Measurements from ENCODE around the gene SLC2A11. TPM values are rescaled to one million over a fixed set of nuclear protein-coding genes. Genes with fewer than 3 reads are reported as not detected.
"Not testable (repeated sequence)": the region's sequence is repeated elsewhere in the genome, so short reads cannot be mapped to it uniquely, and the experiment has no call there.

The SLC2A11 gene
- total and polyA plus RNA-seq, 3 donors from 2014 or later: 14.3 to 22.7 (median 21.8) TPM

- H3K27me3 ChIP-seq: no peaks in the 10 kb centered on the region
- H3K9me3 ChIP-seq: no peaks in the 10 kb centered on the region
- no peak for TF ChIP-seq POLR2A (IDR thresholded peaks at IDR 0.05)
- intact Hi-C loops (cut with DNase I; ENCODE audit: low total_unique reads): no loop called here
- WGBS, 2 donors: 100% methylated on average over 4 of the region's 4 CpGs
- H3K4me1 ChIP-seq: peaks cover 12% of the 10 kb centered on the region
- H3K27ac ChIP-seq: no peak overlapping the region
- no peak overlapping the region for H3K4me3 ChIP-seq
- DNase-seq: no peak
- H3K36me3 ChIP-seq (ENCODE audit: low read depth, missing control alignments): no peaks in the 10 kb centered on the region
Observed at GRCh38 chr22:23859201-23859600, 1.5 kb downstream of the SLC2A11 start.

GRCh38 chr22:23860187-23860586, 2.5 kb downstream of the SLC2A11 start:
- H3K27ac ChIP-seq; intact Hi-C loops (cut with DNase I; ENCODE audit: low total_unique reads); H3K4me3 ChIP-seq; H3K27me3 ChIP-seq; H3K36me3 ChIP-seq (ENCODE audit: low read depth, missing control alignments); DNase-seq; H3K9me3 ChIP-seq: not testable (repeated sequence)
- peaks cover 12% of the 10 kb centered on the region for H3K4me1 ChIP-seq
- 90% methylated on average over 8 of the region's 8 CpGs for WGBS, 2 donors

GRCh38 chr22:23862103-23862502, 4.4 kb downstream of the SLC2A11 start:
- no peak overlapping the region for H3K4me3 ChIP-seq
- no peaks in the 10 kb centered on the region for H3K9me3 ChIP-seq
- peak; percentile 63 for DNase-seq
- peaks cover 7% of the 10 kb centered on the region for H3K4me1 ChIP-seq
- H3K36me3 ChIP-seq (ENCODE audit: low read depth, missing control alignments): no peaks in the 10 kb centered on the region
- intact Hi-C loops (cut with DNase I; ENCODE audit: low total_unique reads): no loop called here
- no peak overlapping the region for H3K27ac ChIP-seq
- TF ChIP-seq POLR2A (IDR thresholded peaks at IDR 0.05) (no peak), CTCF (IDR thresholded peaks at IDR 0.05) (peak; percentile 6 to 38 (median 11))
- no peaks in the 10 kb centered on the region for H3K27me3 ChIP-seq
- WGBS, 2 donors: 69 to 87% methylated on average over 3 of the region's 3 CpGs

DNA sequence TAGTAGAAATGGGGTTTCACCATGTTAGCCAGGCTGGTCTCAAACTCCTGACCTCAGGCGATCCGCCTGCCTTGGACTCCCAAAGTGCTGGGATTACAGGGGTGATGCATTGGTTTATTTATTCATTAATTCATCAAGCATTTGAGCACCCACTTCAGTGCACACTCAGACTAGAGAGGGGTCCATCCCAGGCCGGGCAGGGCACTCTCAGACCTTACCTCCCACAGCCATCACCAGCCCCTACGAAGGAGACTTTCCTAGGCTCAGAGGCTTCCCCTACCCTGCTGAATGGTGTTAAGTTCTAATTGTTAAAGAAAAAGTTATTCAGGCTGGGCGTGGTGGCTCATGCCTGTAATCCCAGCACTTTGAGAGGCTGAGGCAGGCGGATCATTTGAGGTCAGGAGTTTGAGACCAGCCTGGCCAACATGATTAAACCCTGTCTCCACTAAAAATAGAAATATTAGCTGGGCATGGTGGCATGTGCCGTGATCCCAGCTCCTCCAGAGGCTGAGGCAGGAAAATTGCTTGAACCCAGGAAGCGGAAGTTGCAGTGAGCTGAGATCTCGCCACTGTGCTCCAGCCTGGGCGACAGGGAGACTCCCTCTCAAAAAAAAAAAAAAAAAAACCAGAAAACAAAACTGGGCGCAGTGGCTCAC, 7.0 kb downstream of the SLC2A11 start:
- DNase-seq; H3K36me3 ChIP-seq (ENCODE audit: low read depth, missing control alignments); H3K4me3 ChIP-seq; H3K27me3 ChIP-seq; H3K4me1 ChIP-seq; H3K9me3 ChIP-seq; intact Hi-C loops (cut with DNase I; ENCODE audit: low total_unique reads); H3K27ac ChIP-seq: not testable (repeated sequence)
- WGBS, 2 donors: 72 to 86% methylated on average over 11 of the region's 11 CpGs

DNA sequence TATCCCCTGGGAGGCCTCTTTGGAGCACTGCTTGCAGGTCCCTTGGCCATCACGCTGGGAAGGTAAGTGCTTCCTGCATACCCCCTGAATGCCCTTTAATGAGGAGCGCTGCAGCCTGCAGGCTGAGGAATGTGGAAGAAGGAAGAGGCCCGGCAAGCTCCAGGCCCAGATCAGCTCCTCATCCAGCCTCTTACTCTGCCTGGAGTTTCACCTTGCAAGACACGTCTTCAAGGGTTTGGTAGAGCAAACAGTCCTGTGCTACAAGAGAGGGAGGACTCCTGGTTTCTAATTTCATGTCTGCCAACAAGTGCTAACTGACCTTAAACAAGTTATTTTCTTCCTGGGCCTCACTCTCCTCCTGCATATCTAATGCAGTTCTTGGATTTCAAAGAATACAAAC, 10.9 kb downstream of the SLC2A11 start:
- intact Hi-C loops (cut with DNase I; ENCODE audit: low total_unique reads): no loop called here
- Histone ChIP-seq H3K36me3 (ENCODE audit: low read depth, missing control alignments) (no peaks in the 10 kb centered on the region), H3K27ac (no peak overlapping the region), H3K27me3 (no peaks in the 10 kb centered on the region), H3K4me3 (no peak overlapping the region), H3K4me1 (no peaks in the 10 kb centered on the region), H3K9me3 (no peaks in the 10 kb centered on the region)
- DNase-seq: no peak
- WGBS, 2 donors: 90 to 93% methylated on average over 3 to 4 of the region's 4 CpGs
- TF ChIP-seq CTCF (IDR thresholded peaks at IDR 0.05) (no peak), POLR2A (IDR thresholded peaks at IDR 0.05) (no peak)

- Histone ChIP-seq H3K9me3 (no peaks in the 10 kb centered on the region), H3K4me1 (no peaks in the 10 kb centered on the region), H3K27me3 (no peaks in the 10 kb centered on the region), H3K36me3 (ENCODE audit: low read depth, missing control alignments) (no peaks in the 10 kb centered on the region), H3K4me3 (no peak overlapping the region), H3K27ac (no peak overlapping the region)
- WGBS, 2 donors: 91 to 95% methylated on average over 4 of the region's 4 CpGs
- no peak for TF ChIP-seq POLR2A (IDR thresholded peaks at IDR 0.05)
- no peak for TF ChIP-seq CTCF (IDR thresholded peaks at IDR 0.05)
- no peak for DNase-seq
- intact Hi-C loops (cut with DNase I; ENCODE audit: low total_unique reads): no loop called here
Observed at GRCh38 chr22:23874871-23875270, 17.2 kb downstream of the SLC2A11 start.
